Activated CD8-positive, alpha-beta T cell treated with anti-CD3 and anti-CD28 coated beads for 36 hours (primary cell): Measurements from ENCODE around the gene ARHGEF26. TPM values are rescaled to one million over a fixed set of nuclear protein-coding genes. Genes with fewer than 3 reads are reported as not detected.

Experiments used
- ATAC-seq: fragments of 200-7000 bp; cut with Tn5 transposase; one replicate; pipeline ENCODE4 v1.10.0; 2021; ENCODE audit warnings: mild to moderate bottlenecking, moderate library complexity
- CTCF ChIA-PET: fragments of 350-600 bp; sonication (Branson Sonifier 250); formaldehyde crosslinking; loops from one replicate; lab custom pipeline; 2021; ENCODE audit warnings: antibody characterized with exemption; lab: Charles Lee
- POLR2A ChIA-PET: fragments of 350-600 bp; sonication (Branson Sonifier 250); formaldehyde crosslinking; loops from one replicate; lab custom pipeline; 2021; ENCODE audit warnings: antibody characterized with exemption; lab: Charles Lee
- DNase-seq: peaks from one replicate; pipeline ENCODE4 v3.0.0-alpha.2; 2020
- H3K27ac Mint-ChIP-seq: one replicate; pipeline ENCODE4 v1.8.0; 2021; ENCODE audit warnings: mild to moderate bottlenecking, mixed read lengths
- H3K27me3 Mint-ChIP-seq: one replicate; pipeline ENCODE4 v1.8.0; 2021; ENCODE audit warnings: mixed read lengths
- H3K36me3 Mint-ChIP-seq: one replicate; pipeline ENCODE4 v1.8.0; 2021; ENCODE audit warnings: low read depth, mixed read lengths
- H3K4me1 Mint-ChIP-seq: one replicate; pipeline ENCODE4 v1.8.0; 2021; ENCODE audit warnings: low read depth, mixed read lengths
- H3K4me3 Mint-ChIP-seq: one replicate; pipeline ENCODE4 v1.8.0; 2021; ENCODE audit warnings: mild to moderate bottlenecking, moderate library complexity, mixed read lengths
- H3K9me3 Mint-ChIP-seq: one replicate; pipeline ENCODE4 v1.8.0; 2021; ENCODE audit warnings: mixed read lengths
- intact Hi-C: fragments of 100-400 bp; cut with micrococcal nuclease; formaldehyde crosslinking; loops from one replicate; pipeline ENCODE4 v1.10.0; 2022
- total RNA-seq, 2 experiments: library from RNA; stranded (reverse); gene quantifications; one replicate each; pipeline ENCODE4 v1.2.3, GENCODE V29; 2021
- TF ChIP-seq, protein P1 (sequence below): fragments of 200-600 bp; IDR thresholded peaks from one replicate; pipeline ENCODE4 v1.8.0; 2022; ENCODE audit warnings: antibody characterized with exemption, mild to moderate bottlenecking

Gene ARHGEF26
- total RNA-seq, 2 experiments from 2014 or later = not detected

DNA sequence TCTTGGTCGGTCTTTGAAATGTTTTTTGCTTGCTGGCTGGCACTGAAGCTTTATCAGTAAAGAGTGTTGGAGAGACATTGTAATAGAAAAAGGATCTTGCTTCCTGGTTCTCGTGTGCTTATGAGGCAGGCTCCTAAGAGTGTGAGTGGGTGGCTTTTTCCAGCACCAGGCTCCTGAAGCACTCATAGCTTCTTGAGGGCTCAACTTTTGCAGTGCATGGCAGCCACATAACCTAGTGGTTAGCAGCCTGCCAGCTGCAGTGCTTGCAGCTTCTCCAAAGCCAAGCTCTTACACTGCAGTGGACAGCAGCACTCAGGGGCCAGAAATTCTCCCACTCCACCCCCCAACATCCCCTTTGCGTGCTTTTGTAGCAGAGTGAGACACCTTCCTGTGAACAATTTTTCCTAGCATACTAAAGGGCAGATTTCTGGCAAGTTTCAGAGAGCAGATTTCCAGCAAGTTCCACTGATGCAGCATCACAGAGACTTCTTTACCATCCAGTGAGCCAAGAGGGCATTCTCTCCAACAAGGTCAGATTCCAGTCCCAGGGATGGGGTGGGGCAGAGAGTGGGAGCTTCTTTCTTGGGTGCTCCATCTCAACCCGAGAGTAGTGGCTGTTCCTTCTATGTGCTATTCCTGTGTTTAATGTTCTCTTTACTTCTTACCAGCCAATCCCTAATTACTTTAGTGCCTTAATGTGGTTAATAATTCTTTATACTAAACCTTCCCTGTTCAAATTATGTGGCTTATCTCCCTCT is 15.8 kb upstream of the ARHGEF26 start:
- no peak for DNase-seq
- TF ChIP-seq, protein P1, sequence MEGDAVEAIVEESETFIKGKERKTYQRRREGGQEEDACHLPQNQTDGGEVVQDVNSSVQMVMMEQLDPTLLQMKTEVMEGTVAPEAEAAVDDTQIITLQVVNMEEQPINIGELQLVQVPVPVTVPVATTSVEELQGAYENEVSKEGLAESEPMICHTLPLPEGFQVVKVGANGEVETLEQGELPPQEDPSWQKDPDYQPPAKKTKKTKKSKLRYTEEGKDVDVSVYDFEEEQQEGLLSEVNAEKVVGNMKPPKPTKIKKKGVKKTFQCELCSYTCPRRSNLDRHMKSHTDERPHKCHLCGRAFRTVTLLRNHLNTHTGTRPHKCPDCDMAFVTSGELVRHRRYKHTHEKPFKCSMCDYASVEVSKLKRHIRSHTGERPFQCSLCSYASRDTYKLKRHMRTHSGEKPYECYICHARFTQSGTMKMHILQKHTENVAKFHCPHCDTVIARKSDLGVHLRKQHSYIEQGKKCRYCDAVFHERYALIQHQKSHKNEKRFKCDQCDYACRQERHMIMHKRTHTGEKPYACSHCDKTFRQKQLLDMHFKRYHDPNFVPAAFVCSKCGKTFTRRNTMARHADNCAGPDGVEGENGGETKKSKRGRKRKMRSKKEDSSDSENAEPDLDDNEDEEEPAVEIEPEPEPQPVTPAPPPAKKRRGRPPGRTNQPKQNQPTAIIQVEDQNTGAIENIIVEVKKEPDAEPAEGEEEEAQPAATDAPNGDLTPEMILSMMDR = no peak

DNA sequence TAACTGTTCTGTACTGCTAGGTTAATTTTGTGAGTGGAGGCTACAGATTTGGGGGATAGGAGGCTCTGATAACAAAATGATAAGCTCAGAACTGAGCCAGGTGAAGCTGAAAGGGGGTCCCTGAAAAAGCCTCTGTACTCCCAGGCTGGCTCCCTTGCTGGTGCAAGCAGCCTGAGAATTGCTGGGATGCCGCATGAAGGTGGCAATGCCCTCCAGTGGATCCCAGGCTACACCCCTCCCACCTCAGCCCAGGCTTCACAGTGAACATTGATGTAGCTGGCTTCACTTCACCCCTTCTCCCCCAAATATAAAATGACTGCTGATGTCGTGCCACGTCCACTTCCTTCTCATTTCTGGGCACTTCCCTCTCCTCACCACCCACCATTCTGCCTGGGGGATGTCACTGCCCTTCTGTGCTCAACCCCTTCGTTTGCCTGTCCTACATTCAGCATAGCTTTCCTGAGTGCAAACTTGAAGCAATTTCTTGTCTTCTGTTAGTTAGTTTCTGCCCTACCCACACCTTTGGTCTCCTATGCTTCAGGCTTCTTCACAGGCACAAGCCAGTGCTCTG is 9.7 kb upstream of the ARHGEF26 start:
- Mint-ChIP-seq H3K27ac (no peak overlapping the region), H3K36me3 (no peaks in the 10 kb centered on the region), H3K9me3 (no peaks in the 10 kb centered on the region), H3K4me1 (no peaks in the 10 kb centered on the region), H3K4me3 (no peak overlapping the region), H3K27me3 (peaks cover 4% of the 10 kb centered on the region)
- TF ChIP-seq, protein P1 = no peak
- intact Hi-C loops = no loop called here
- POLR2A ChIA-PET = no interaction called here
- no peak for DNase-seq
- CTCF ChIA-PET = no interaction called here
- ATAC-seq = no peak

More for the DNA sequence above, 15.8 kb upstream of the ARHGEF26 start:
- H3K27ac Mint-ChIP-seq = no peak overlapping the region
- no peaks in the 10 kb centered on the region for H3K4me1 Mint-ChIP-seq
- H3K27me3 Mint-ChIP-seq = peaks cover 2% of the 10 kb centered on the region
- no peak for ATAC-seq
- ChIA-PET POLR2A (no interaction called here), CTCF (no interaction called here)
- no peak overlapping the region for H3K4me3 Mint-ChIP-seq
- H3K36me3 Mint-ChIP-seq = no peaks in the 10 kb centered on the region
- no peaks in the 10 kb centered on the region for H3K9me3 Mint-ChIP-seq
- intact Hi-C loops = no loop called here

DNA sequence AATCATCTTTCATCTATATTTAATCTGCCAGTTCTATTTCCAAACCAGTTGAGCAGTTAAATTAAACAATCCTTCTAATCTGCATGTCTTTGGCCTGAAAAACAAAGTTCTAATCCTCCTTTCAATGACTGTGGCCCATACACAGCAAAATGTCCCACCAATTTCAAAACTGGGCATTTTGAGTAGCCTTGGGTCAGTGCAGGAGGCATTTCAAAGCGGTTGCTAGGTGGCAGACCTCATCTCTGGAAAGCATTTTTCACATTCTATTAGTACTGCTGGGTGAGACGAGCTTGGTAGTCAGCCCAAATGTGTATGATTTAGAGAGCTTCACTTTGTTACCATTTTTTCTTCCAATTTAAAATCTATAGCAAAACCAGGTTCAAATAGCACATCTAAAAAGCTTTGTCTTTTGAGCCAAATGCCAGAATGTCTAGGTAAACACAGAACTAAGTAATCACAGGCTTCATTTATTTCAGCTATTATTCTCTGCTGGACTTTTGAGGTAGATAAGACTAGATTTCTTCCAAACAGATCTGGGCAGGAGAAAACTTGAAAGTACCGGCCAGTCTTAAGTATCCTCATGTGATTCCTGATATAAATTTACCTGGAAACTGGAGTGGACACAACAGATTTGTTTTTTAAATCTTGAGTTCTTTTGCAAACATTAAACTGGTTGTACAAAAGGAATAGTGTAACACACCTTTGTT is 8.9 kb upstream of the ARHGEF26 start:
- Mint-ChIP-seq H3K9me3 (no peaks in the 10 kb centered on the region), H3K4me3 (no peak overlapping the region), H3K36me3 (no peaks in the 10 kb centered on the region), H3K27ac (no peak overlapping the region), H3K4me1 (no peaks in the 10 kb centered on the region), H3K27me3 (peaks cover 10% of the 10 kb centered on the region)
- TF ChIP-seq, protein P1 = no peak
- ChIA-PET POLR2A (no interaction called here), CTCF (interaction anchor here (1.0 kb wide), 1 partner anchor 141 kb away, joined by 3 read pairs; no protein-coding TSS in a partner anchor)
- ATAC-seq (no peak), DNase-seq (no peak)
- intact Hi-C loops = no loop called here

DNA sequence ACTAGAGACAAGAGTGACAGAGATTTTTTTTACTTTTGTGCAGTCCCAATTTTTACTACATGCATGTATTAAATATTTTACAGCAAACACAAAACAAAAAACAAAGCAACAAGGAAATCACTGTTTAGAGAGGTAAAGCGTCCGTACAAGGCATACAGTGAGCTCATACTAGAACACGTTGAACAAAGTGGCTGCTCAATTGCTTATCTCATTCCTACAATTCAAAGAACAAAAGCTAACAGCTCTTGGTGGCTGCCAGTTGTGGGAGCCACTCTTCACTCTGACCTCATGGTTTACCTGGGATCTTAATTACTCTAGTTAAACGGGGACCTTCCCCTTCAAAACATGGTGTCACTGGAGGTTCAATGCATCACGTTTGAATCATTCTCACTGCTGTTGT is 7.6 kb upstream of the ARHGEF26 start:
- Mint-ChIP-seq H3K4me3 (no peak overlapping the region), H3K9me3 (no peaks in the 10 kb centered on the region), H3K27ac (no peak overlapping the region), H3K36me3 (no peaks in the 10 kb centered on the region), H3K4me1 (no peaks in the 10 kb centered on the region), H3K27me3 (peaks cover 19% of the 10 kb centered on the region)
- TF ChIP-seq, protein P1 = no peak
- DNase-seq = no peak
- ChIA-PET CTCF (interaction anchor here (1.0 kb wide), 1 partner anchor 140 kb away, joined by 3 read pairs; no protein-coding TSS in a partner anchor), POLR2A (no interaction called here)
- ATAC-seq = no peak
- intact Hi-C loops = no loop called here

DNA sequence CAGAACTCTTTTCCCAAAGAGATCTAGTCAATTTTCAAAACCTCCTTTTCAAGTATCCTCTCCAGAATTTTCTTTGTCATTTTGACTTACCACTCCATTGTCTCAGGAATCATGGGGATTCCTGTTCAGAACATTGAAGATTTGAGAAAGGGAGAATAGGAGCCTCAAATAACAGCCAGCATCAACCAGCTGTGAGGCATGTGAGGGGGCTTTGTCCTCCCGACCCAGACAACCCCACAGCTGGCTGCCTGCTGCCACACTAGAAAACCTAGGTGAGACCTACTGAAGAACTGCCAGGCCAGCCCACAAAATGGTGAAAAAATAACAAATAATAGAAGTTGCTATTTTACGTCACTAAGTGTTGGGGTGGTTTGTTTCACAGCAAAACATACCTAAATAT is 5.9 kb upstream of the ARHGEF26 start:
- TF ChIP-seq, protein P1 = no peak
- Mint-ChIP-seq H3K27me3 (peaks cover 30% of the 10 kb centered on the region), H3K27ac (no peak overlapping the region), H3K4me3 (no peak overlapping the region), H3K9me3 (no peaks in the 10 kb centered on the region), H3K4me1 (peaks cover under 1% of the 10 kb centered on the region), H3K36me3 (no peaks in the 10 kb centered on the region)
- ChIA-PET POLR2A (no interaction called here), CTCF (no interaction called here)
- intact Hi-C loops = no loop called here
- DNase-seq (no peak), ATAC-seq (no peak)
